Measurements from ENCODE around the gene RIPPLY1.

The RIPPLY1 gene, protein sequence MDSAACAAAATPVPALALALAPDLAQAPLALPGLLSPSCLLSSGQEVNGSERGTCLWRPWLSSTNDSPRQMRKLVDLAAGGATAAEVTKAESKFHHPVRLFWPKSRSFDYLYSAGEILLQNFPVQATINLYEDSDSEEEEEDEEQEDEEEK

DNA sequence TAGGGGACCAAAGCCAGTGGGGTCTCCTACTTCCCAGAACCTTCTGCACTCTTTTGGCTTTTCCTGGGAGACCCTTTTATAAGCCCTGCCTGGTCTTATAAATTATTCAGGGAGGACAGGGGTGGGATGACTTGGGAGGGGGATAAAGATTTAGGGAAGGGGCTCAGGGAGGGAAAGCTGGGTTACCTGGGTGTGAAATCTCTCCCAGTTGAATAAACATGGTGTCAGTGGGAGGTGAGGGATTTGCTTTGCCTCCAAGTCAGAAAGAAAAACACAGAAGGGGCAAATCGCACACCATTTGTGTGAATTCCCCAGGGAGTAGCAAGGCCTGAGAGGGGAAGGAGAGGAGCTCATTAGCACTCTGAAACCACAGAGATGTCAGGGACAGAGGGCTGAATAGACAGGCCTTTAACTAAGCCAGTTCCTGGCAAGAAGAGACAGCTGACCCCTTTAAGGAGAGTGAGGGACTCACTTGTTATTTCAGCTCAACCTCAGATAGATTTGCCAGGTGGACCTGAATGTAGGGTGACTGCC lies at the start of gene RIPPLY1:
Gene RIPPLY1 (minus strand): TSS at position 51 of the 534 bp plus-strand sequence. CDS start 54 bp downstream, outside the sequence.
- TF ChIP-seq ISL1 (CRISPR knock-in tag; IDR thresholded peaks at IDR 0.05) (no peak), CSDC2 (CRISPR knock-in tag; IDR thresholded peaks at IDR 0.05) (no peak), ZC3H10 (CRISPR knock-in tag; IDR thresholded peaks at IDR 0.05) (no peak), ZFP3 (CRISPR knock-in tag; IDR thresholded peaks at IDR 0.05) (no peak), ZNF565 (CRISPR knock-in tag; conservative IDR thresholded peaks at IDR 0.05; ENCODE audit: low read depth) (no peak), BACH2 (CRISPR knock-in tag; IDR thresholded peaks at IDR 0.05; ENCODE audit: borderline replicate concordance) (no peak)
- TF ChIP-seq, protein P1, sequence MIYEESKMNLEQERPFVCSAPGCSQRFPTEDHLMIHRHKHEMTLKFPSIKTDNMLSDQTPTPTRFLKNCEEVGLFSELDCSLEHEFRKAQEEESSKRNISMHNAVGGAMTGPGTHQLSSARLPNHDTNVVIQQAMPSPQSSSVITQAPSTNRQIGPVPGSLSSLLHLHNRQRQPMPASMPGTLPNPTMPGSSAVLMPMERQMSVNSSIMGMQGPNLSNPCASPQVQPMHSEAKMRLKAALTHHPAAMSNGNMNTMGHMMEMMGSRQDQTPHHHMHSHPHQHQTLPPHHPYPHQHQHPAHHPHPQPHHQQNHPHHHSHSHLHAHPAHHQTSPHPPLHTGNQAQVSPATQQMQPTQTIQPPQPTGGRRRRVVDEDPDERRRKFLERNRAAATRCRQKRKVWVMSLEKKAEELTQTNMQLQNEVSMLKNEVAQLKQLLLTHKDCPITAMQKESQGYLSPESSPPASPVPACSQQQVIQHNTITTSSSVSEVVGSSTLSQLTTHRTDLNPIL (CRISPR knock-in tag; IDR thresholded peaks at IDR 0.05; ENCODE audit: low read depth) = no peak
- TF ChIP-seq, protein P2, sequence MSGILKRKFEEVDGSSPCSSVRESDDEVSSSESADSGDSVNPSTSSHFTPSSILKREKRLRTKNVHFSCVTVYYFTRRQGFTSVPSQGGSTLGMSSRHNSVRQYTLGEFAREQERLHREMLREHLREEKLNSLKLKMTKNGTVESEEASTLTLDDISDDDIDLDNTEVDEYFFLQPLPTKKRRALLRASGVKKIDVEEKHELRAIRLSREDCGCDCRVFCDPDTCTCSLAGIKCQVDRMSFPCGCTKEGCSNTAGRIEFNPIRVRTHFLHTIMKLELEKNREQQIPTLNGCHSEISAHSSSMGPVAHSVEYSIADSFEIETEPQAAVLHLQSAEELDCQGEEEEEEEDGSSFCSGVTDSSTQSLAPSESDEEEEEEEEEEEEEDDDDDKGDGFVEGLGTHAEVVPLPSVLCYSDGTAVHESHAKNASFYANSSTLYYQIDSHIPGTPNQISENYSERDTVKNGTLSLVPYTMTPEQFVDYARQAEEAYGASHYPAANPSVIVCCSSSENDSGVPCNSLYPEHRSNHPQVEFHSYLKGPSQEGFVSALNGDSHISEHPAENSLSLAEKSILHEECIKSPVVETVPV (CRISPR knock-in tag; IDR thresholded peaks at IDR 0.05) = no peak
- no peak for ATAC-seq

DNA sequence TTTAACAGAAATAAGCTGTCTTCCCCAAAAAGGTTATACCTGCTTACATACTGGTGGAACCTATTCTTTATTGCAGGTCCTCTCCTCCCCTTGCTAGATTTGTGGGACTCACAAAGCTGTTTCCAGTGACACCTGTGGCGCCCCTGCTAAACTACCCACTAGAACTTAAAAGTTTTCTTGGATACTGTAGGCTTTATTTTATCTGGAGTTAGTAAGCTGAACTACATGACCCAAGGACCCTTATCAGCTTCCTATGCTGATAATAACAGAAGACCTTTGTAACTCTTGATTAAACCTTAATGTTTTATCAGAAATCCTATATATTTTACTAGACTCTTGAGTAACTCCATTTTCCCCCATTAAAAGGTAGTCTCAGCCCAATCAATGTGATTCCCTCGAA lies 49.4 kb upstream of the RIPPLY1 start:
- TF ChIP-seq, protein P3, sequence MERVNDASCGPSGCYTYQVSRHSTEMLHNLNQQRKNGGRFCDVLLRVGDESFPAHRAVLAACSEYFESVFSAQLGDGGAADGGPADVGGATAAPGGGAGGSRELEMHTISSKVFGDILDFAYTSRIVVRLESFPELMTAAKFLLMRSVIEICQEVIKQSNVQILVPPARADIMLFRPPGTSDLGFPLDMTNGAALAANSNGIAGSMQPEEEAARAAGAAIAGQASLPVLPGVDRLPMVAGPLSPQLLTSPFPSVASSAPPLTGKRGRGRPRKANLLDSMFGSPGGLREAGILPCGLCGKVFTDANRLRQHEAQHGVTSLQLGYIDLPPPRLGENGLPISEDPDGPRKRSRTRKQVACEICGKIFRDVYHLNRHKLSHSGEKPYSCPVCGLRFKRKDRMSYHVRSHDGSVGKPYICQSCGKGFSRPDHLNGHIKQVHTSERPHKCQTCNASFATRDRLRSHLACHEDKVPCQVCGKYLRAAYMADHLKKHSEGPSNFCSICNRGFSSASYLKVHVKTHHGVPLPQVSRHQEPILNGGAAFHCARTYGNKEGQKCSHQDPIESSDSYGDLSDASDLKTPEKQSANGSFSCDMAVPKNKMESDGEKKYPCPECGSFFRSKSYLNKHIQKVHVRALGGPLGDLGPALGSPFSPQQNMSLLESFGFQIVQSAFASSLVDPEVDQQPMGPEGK (CRISPR knock-in tag; IDR thresholded peaks at IDR 0.05; ENCODE audit: borderline replicate concordance) = no peak
- no peak for TF ChIP-seq PPARA (CRISPR knock-in tag; IDR thresholded peaks at IDR 0.05; ENCODE audit: borderline replicate concordance)
- no peak for TF ChIP-seq ZC3H10 (CRISPR knock-in tag; IDR thresholded peaks at IDR 0.05)
- no peak for TF ChIP-seq SNAI2 (CRISPR knock-in tag; IDR thresholded peaks at IDR 0.05)
- TF ChIP-seq, protein P4, sequence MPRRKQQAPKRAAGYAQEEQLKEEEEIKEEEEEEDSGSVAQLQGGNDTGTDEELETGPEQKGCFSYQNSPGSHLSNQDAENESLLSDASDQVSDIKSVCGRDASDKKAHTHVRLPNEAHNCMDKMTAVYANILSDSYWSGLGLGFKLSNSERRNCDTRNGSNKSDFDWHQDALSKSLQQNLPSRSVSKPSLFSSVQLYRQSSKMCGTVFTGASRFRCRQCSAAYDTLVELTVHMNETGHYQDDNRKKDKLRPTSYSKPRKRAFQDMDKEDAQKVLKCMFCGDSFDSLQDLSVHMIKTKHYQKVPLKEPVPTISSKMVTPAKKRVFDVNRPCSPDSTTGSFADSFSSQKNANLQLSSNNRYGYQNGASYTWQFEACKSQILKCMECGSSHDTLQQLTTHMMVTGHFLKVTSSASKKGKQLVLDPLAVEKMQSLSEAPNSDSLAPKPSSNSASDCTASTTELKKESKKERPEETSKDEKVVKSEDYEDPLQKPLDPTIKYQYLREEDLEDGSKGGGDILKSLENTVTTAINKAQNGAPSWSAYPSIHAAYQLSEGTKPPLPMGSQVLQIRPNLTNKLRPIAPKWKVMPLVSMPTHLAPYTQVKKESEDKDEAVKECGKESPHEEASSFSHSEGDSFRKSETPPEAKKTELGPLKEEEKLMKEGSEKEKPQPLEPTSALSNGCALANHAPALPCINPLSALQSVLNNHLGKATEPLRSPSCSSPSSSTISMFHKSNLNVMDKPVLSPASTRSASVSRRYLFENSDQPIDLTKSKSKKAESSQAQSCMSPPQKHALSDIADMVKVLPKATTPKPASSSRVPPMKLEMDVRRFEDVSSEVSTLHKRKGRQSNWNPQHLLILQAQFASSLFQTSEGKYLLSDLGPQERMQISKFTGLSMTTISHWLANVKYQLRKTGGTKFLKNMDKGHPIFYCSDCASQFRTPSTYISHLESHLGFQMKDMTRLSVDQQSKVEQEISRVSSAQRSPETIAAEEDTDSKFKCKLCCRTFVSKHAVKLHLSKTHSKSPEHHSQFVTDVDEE (CRISPR knock-in tag; IDR thresholded peaks at IDR 0.05) = no peak
- TF ChIP-seq GLIS3 (CRISPR knock-in tag; IDR thresholded peaks at IDR 0.05) = no peak
- TF ChIP-seq ZFP30 (CRISPR knock-in tag; IDR thresholded peaks at IDR 0.05) = no peak
- TF ChIP-seq CSDC2 (CRISPR knock-in tag; IDR thresholded peaks at IDR 0.05) = no peak
- TF ChIP-seq, protein P2 (CRISPR knock-in tag; IDR thresholded peaks at IDR 0.05) = no peak
- ATAC-seq = no peak

DNA sequence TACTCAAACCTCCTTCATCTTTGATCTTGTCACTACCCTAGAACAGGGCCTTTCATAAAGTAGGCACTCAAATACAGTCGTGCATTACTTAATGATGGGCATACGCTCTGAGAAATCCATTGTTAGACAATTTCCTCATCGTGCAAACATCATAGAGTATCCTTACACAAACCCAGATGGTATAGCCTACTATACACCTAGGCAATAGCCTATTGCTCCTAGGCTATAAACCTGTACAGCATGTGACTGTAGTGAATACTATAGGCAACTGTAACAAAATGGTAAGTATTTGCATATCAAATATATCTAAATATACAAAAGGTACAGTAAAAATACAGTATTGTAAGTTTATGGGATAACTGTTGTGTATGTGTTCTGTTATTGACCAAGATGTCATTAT lies 48.9 kb upstream of the RIPPLY1 start:
- no peak for ATAC-seq
- TF ChIP-seq, protein P3 (CRISPR knock-in tag; IDR thresholded peaks at IDR 0.05; ENCODE audit: borderline replicate concordance) = no peak
- TF ChIP-seq, protein P4 (CRISPR knock-in tag; IDR thresholded peaks at IDR 0.05) = no peak
- TF ChIP-seq PPARA (CRISPR knock-in tag; IDR thresholded peaks at IDR 0.05; ENCODE audit: borderline replicate concordance) = no peak
- TF ChIP-seq OSR1 (CRISPR knock-in tag; IDR thresholded peaks at IDR 0.05) = no peak
- no peak for TF ChIP-seq ZC3H10 (CRISPR knock-in tag; IDR thresholded peaks at IDR 0.05)
- TF ChIP-seq, protein P1 (CRISPR knock-in tag; IDR thresholded peaks at IDR 0.05; ENCODE audit: low read depth) = no peak
- TF ChIP-seq, protein P2 (CRISPR knock-in tag; IDR thresholded peaks at IDR 0.05) = no peak
- no peak for TF ChIP-seq SNAI2 (CRISPR knock-in tag; IDR thresholded peaks at IDR 0.05)
